Measurements from ENCODE around the gene MEIS2.

Gene MEIS2

DNA sequence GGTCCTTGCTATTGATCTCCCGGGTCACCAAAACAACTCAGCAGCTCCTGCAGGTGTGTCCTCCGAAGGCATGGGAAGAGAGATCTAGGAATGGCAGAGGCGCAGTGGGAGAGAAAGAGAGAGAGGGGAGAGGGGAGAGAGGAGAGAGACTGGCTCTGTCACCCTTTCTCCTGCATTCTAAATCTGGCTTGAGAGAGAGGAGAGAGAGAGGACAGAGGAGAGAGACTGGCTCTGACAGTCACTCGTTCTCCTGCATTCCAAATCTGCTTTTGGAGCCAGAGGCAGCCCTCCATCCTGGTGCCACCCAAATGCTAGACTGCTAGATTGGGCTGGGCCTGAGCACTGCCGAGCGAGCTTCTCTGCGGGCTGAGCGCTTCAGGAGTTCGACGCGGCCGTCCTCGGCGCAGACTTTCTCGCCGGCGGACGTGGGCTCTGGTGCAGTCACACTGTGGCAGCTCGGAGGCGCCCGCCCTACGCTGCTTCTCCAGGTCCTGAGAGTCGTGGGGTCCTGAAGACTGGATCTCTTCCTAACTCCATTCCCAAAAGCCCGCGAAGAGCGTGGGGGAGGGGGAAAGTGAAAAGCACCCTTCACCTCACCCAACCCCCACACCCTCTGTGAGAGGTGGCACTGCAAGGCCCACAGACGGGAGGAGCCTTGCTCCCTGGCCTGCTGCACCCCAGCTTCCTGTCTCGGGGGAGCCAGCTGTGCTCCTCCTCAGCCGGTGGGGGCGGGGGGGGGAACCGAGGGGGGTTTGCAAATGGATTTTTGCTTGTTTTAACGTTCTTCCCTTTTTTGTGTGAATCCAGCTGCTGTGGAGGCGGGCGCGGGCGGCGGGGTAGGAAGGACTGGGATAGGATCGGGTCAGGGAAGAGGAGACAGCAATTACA, 222.3 kb downstream of the MEIS2 start:
- Histone ChIP-seq H3K4me3 (ENCODE audit: insufficient read depth, low read depth, low read length) (peak overlapping the region; percentile 24), H3K9me3 (ENCODE audit: control insufficient read depth, low read length) (peaks cover 3% of the 10 kb centered on the region), H3K4me1 (ENCODE audit: control insufficient read depth, insufficient read depth, low read length) (peaks cover 46% of the 10 kb centered on the region), H3K27me3 (ENCODE audit: control insufficient read depth, insufficient read depth, low read length, poor library complexity, severe bottlenecking) (peaks cover 63% of the 10 kb centered on the region), H3K36me3 (ENCODE audit: control insufficient read depth, insufficient read depth, low read length) (no peaks in the 10 kb centered on the region), H3K27ac (ENCODE audit: insufficient read depth, low read depth, low read length, poor library complexity, severe bottlenecking) (no peak overlapping the region)
- 4 to 9% methylated on average over 35 to 38 of the region's 38 CpGs for WGBS, 2 experiments

DNA sequence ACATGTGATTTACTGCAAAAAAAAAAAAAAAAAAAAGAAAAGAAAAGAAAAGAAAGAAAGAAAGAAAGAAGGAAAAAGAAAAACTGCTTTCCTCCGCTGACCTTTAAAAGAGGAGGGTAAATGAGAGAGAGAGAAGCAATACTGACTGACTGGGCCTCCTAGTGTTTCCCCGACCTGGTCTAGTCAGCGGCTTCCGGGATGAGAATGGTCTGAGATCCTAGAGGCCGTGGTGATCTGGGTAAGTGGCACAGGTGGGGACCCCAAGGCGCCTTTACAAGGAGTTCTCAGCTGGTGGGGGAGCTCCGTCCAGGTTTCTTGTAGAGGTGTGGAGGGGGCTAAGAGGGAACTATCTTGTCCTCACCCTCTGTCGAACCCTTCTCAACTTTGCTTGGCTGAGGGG, 223.1 kb downstream of the MEIS2 start:
- H3K4me3 ChIP-seq (ENCODE audit: insufficient read depth, low read depth, low read length), result no peak overlapping the region
- H3K4me1 ChIP-seq (ENCODE audit: control insufficient read depth, insufficient read depth, low read length), result peaks cover 39% of the 10 kb centered on the region
- H3K9me3 ChIP-seq (ENCODE audit: control insufficient read depth, low read length), result peaks cover 3% of the 10 kb centered on the region
- 12 to 15% methylated on average over 7 to 8 of the region's 8 CpGs for WGBS, 2 experiments
- no peaks in the 10 kb centered on the region for H3K36me3 ChIP-seq (ENCODE audit: control insufficient read depth, insufficient read depth, low read length)
- H3K27me3 ChIP-seq (ENCODE audit: control insufficient read depth, insufficient read depth, low read length, poor library complexity, severe bottlenecking), result peaks cover 55% of the 10 kb centered on the region
- H3K27ac ChIP-seq (ENCODE audit: insufficient read depth, low read depth, low read length, poor library complexity, severe bottlenecking), result no peak overlapping the region

DNA sequence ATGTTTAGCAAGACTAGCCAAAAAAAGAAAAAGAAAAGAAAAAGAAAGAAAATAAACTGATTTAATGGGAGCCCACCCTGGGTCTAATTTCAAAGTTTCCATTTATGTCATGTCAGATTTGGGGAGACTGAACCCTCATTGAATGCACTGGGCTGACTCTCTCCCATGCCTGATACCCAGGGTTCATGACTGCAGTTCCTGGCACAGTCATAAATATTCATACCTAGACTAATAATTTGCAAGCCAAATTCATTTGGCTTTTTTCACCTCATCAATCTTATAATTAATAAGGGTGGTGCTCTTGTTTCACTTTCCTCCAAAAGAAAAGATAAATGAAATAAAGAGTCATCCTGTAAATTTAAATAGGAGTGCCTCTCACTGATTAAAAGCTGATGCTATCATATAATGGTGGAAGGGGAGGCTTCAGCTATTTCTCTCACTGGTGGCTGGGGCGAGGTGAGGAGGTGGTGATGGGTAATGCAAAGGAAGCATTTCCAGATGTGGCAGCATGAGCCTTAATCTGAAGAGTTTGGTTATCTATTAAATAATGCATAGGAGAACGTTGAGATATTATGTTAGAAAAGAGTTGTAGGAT, 224.5 kb downstream of the MEIS2 start:
- H3K4me1 ChIP-seq (ENCODE audit: control insufficient read depth, insufficient read depth, low read length), result peaks cover 31% of the 10 kb centered on the region
- H3K4me3 ChIP-seq (ENCODE audit: insufficient read depth, low read depth, low read length), result no peak overlapping the region
- peaks cover 41% of the 10 kb centered on the region for H3K27me3 ChIP-seq (ENCODE audit: control insufficient read depth, insufficient read depth, low read length, poor library complexity, severe bottlenecking)
- peak overlapping the region; percentile 9 for H3K27ac ChIP-seq (ENCODE audit: insufficient read depth, low read depth, low read length, poor library complexity, severe bottlenecking)
- H3K9me3 ChIP-seq (ENCODE audit: control insufficient read depth, low read length), result peaks cover 3% of the 10 kb centered on the region
- WGBS, 2 experiments, result 66 to 73% methylated on average over 2 of the region's 2 CpGs
- no peaks in the 10 kb centered on the region for H3K36me3 ChIP-seq (ENCODE audit: control insufficient read depth, insufficient read depth, low read length)

DNA sequence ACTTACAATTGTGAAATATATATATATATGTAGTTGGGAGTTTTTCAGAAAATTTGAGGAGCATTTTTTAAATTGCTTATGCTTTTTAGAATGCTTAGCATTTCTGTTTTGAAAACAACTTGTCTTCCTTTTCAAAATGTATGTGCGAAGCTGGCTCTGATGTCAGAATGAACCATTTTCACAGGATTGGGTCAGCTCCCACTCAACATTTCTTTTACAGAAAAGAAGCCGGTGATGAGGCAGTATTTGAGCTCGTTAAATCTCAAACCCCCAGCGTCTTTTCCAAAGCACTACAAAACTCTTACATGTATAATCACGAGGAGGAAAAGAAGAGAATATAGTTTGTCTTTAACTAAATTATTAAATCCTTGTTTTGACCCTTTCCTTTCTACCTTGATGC, 225.4 kb downstream of the MEIS2 start:
- WGBS, 2 experiments, result 82 to 90% methylated on average over 3 of the region's 5 CpGs
- H3K36me3 ChIP-seq (ENCODE audit: control insufficient read depth, insufficient read depth, low read length), result no peaks in the 10 kb centered on the region
- no peak overlapping the region for H3K4me3 ChIP-seq (ENCODE audit: insufficient read depth, low read depth, low read length)
- no peak overlapping the region for H3K27ac ChIP-seq (ENCODE audit: insufficient read depth, low read depth, low read length, poor library complexity, severe bottlenecking)
- H3K27me3 ChIP-seq (ENCODE audit: control insufficient read depth, insufficient read depth, low read length, poor library complexity, severe bottlenecking), result peaks cover 32% of the 10 kb centered on the region
- H3K4me1 ChIP-seq (ENCODE audit: control insufficient read depth, insufficient read depth, low read length), result peaks cover 22% of the 10 kb centered on the region
- H3K9me3 ChIP-seq (ENCODE audit: control insufficient read depth, low read length), result peaks cover 3% of the 10 kb centered on the region

DNA sequence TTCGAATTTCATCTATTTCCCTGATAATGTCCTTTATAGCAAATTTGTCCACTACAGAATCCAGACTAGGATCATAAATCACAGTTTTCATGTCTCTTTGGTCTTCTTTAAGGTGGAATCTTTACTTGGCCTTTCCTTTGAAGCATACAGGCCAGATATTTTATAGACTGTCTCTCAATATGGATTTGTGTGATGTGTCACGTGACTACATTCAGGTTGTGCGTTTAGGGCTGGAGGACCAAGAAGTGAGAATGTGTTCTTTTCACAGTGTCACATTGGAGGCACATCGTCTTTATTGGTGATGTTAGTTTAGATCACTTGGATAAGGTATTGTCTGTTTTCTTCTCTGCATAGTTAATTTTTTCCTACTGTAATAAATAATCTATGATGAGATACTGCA, 232.9 kb downstream of the MEIS2 start:
- WGBS, 2 experiments, result 94 to 97% methylated on average over 4 of the region's 4 CpGs

DNA sequence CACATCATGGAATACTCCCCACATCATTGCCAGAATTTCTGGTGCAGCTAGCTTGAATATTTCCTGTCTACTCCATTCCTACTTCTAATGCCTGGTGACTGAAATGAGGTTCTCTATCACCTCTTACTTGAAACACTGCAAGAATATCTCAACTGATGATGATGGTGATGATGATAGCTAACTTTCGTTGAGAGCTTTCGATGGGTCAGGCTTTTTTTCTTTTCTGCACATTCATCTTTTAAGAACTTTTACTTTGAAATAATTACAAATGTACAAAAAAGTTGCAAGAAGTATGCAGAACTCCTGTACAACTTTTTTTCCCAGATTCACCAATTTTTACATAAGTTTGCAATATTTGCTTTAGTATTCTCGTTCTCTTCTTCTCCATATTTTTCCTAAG, 233.5 kb downstream of the MEIS2 start:
- no peaks in the 10 kb centered on the region for H3K36me3 ChIP-seq (ENCODE audit: control insufficient read depth, insufficient read depth, low read length)
- no peaks in the 10 kb centered on the region for H3K9me3 ChIP-seq (ENCODE audit: control insufficient read depth, low read length)
- 94% methylated on average over 2 of the region's 3 CpGs; no CpG with 5 or more reads in 1 of the 2 experiments for WGBS, 2 experiments
- no peak overlapping the region for H3K27ac ChIP-seq (ENCODE audit: insufficient read depth, low read depth, low read length, poor library complexity, severe bottlenecking)
- H3K4me3 ChIP-seq (ENCODE audit: insufficient read depth, low read depth, low read length), result no peak overlapping the region
- no peaks in the 10 kb centered on the region for H3K4me1 ChIP-seq (ENCODE audit: control insufficient read depth, insufficient read depth, low read length)
- H3K27me3 ChIP-seq (ENCODE audit: control insufficient read depth, insufficient read depth, low read length, poor library complexity, severe bottlenecking), result no peaks in the 10 kb centered on the region

More for the DNA sequence above, 232.9 kb downstream of the MEIS2 start:
- Histone ChIP-seq H3K27me3 (ENCODE audit: control insufficient read depth, insufficient read depth, low read length, poor library complexity, severe bottlenecking) (no peaks in the 10 kb centered on the region), H3K9me3 (ENCODE audit: control insufficient read depth, low read length) (no peaks in the 10 kb centered on the region), H3K4me1 (ENCODE audit: control insufficient read depth, insufficient read depth, low read length) (no peaks in the 10 kb centered on the region), H3K4me3 (ENCODE audit: insufficient read depth, low read depth, low read length) (no peak overlapping the region), H3K36me3 (ENCODE audit: control insufficient read depth, insufficient read depth, low read length) (no peaks in the 10 kb centered on the region), H3K27ac (ENCODE audit: insufficient read depth, low read depth, low read length, poor library complexity, severe bottlenecking) (no peak overlapping the region)

DNA sequence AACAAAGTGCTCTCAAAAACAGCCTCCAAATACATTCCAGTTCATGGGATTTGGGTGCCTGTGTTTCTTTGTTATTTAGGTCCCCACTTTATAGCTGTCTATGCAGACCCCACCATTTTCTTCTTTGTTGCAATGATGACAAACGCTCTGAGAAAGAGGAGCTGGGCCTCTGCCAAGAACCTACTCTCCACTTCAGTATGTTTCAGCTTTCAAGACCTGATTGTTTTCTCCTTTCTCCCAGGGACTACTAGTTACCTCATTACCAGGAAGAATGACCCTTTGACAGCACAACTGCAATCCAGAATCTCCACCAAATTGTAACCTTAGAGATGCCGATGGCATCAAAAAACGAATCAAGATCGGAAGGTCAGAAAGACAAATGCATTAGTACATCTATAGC, 236.8 kb downstream of the MEIS2 start:
- Histone ChIP-seq H3K9me3 (ENCODE audit: control insufficient read depth, low read length) (no peaks in the 10 kb centered on the region), H3K4me1 (ENCODE audit: control insufficient read depth, insufficient read depth, low read length) (no peaks in the 10 kb centered on the region), H3K27ac (ENCODE audit: insufficient read depth, low read depth, low read length, poor library complexity, severe bottlenecking) (no peak overlapping the region), H3K27me3 (ENCODE audit: control insufficient read depth, insufficient read depth, low read length, poor library complexity, severe bottlenecking) (no peaks in the 10 kb centered on the region), H3K36me3 (ENCODE audit: control insufficient read depth, insufficient read depth, low read length) (no peaks in the 10 kb centered on the region), H3K4me3 (ENCODE audit: insufficient read depth, low read depth, low read length) (no peak overlapping the region)
- 94 to 98% methylated on average over 4 of the region's 4 CpGs for WGBS, 2 experiments

DNA sequence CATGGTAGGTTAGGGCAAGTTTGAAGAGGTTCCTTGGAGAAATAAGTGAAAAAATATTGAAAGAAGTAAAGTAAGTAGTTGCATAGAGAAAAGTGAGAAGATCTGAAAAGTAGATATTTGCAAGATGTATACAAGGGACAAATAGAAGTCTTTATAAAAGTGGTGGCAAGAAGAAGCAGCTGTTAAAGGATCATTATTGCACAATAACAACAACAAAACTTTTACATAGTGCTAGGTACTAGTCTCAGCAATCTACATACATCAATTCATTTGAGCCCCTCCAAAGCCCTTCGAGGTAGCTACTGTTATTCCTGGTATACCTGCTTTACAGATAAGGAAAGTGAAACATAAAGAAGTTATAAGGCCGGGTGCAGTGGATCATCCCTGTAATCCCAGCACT, 239.6 kb downstream of the MEIS2 start:
- WGBS, 2 experiments, result 88 to 96% methylated on average over 2 of the region's 2 CpGs
- H3K4me1 ChIP-seq (ENCODE audit: control insufficient read depth, insufficient read depth, low read length), result no peaks in the 10 kb centered on the region
- H3K4me3 ChIP-seq (ENCODE audit: insufficient read depth, low read depth, low read length), result no peak overlapping the region
- H3K36me3 ChIP-seq (ENCODE audit: control insufficient read depth, insufficient read depth, low read length), result no peaks in the 10 kb centered on the region
- H3K9me3 ChIP-seq (ENCODE audit: control insufficient read depth, low read length), result no peaks in the 10 kb centered on the region
- H3K27ac ChIP-seq (ENCODE audit: insufficient read depth, low read depth, low read length, poor library complexity, severe bottlenecking), result no peak overlapping the region
- H3K27me3 ChIP-seq (ENCODE audit: control insufficient read depth, insufficient read depth, low read length, poor library complexity, severe bottlenecking), result no peaks in the 10 kb centered on the region

DNA sequence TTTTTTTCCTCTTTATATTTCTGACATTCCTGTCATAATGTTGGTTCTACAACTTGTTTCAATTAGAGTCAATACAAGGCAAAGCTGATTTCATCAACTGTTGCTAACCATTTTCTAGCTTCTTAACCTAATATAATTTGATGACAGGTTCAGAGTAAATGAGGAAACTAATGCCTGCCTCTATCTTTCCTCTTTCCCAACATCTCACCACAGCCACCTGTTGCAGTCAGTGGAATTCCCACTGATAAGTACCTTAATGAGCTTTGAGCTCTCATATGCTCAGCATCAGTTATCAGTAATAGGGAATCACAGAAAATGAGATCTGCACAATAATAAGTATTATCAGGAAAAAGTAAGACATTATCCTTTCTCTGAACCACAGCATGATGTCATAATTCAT, 241.9 kb downstream of the MEIS2 start:
- H3K27me3 ChIP-seq (ENCODE audit: control insufficient read depth, insufficient read depth, low read length, poor library complexity, severe bottlenecking), result no peaks in the 10 kb centered on the region
- no peaks in the 10 kb centered on the region for H3K4me1 ChIP-seq (ENCODE audit: control insufficient read depth, insufficient read depth, low read length)
- no peaks in the 10 kb centered on the region for H3K9me3 ChIP-seq (ENCODE audit: control insufficient read depth, low read length)
- H3K36me3 ChIP-seq (ENCODE audit: control insufficient read depth, insufficient read depth, low read length), result no peaks in the 10 kb centered on the region
- H3K27ac ChIP-seq (ENCODE audit: insufficient read depth, low read depth, low read length, poor library complexity, severe bottlenecking), result no peak overlapping the region
- H3K4me3 ChIP-seq (ENCODE audit: insufficient read depth, low read depth, low read length), result no peak overlapping the region

DNA sequence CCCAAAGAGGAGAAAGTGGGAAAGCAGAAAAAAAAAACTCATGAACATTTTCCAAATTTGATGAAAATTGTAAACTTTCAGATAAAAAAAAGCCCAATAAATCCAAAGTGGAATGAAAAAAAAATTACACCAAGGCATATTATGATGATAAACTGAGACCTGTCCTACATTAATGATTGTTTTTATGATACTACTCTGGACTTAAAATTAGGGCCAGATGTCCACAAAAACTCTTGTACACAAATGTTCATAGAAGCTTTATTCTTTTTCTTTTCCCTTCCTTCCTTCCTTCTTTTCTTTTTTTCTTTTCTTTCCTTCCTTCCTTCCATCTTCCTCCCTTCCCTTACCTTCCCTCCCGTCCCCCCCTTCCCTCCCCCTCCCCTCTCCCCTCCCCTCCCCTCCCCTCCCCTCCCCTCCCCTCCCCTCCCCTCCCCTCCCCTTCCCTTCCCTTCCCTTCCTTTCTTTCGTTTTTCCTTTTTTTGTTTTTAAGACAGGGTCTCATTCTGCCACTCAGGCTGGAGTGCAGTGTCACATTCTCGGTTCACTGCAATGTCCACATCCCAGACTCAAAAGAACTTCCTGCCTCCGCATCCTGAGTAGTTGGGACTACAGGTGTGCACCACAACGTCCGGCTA, 243.9 kb downstream of the MEIS2 start:
- Histone ChIP-seq H3K27ac (ENCODE audit: insufficient read depth, low read depth, low read length, poor library complexity, severe bottlenecking) (no peak overlapping the region), H3K4me1 (ENCODE audit: control insufficient read depth, insufficient read depth, low read length) (no peaks in the 10 kb centered on the region), H3K36me3 (ENCODE audit: control insufficient read depth, insufficient read depth, low read length) (no peaks in the 10 kb centered on the region), H3K27me3 (ENCODE audit: control insufficient read depth, insufficient read depth, low read length, poor library complexity, severe bottlenecking) (no peaks in the 10 kb centered on the region), H3K9me3 (ENCODE audit: control insufficient read depth, low read length) (no peaks in the 10 kb centered on the region), H3K4me3 (ENCODE audit: insufficient read depth, low read depth, low read length) (no peak overlapping the region)
- WGBS, 2 experiments, result 81 to 83% methylated on average over 5 of the region's 6 CpGs

All from ectodermal cell (in vitro differentiated cells).